Neural cell (in vitro differentiated cells): ENCODE measurements around the gene MARK4. TPM values are rescaled to one million over a fixed set of nuclear protein-coding genes. Genes with fewer than 3 reads are reported as not detected.

Experiments used
- H2AFZ ChIP-seq: fragments of 200-600, 300-800 bp; sonication (generic), shearing (Covaris generic); 2 replicates; pipeline ENCODE4 v1.6.0; 2014; ENCODE audit warnings: low read depth, mild to moderate bottlenecking, antibody characterized with exemption, low read length, moderate library complexity
- H3F3A ChIP-seq: fragments of 200-600 bp; shearing (Covaris generic); 2 replicates; pipeline ENCODE4 v1.6.1; 2016; ENCODE audit warnings: mild to moderate bottlenecking, moderate library complexity, mixed read lengths, antibody characterized with exemption, low read length; ENCODE audit not compliant: insufficient read depth, poor library complexity, severe bottlenecking
- H3K27ac ChIP-seq: fragments of 200-600, 300-800 bp; sonication (generic), shearing (Covaris generic); 2 replicates; pipeline ENCODE4 v1.5.1; 2014; ENCODE audit warnings: mild to moderate bottlenecking, low read length, moderate library complexity
- H3K27me3 ChIP-seq: fragments of 300-800, 200-600 bp; sonication (generic), shearing (Covaris generic); 2 replicates; pipeline ENCODE4 v1.6.0; 2014; ENCODE audit warnings: mild to moderate bottlenecking, low read depth, low read length, moderate library complexity; ENCODE audit not compliant: insufficient read depth
- H3K36me3 ChIP-seq: fragments of 300-800, 200-600 bp; sonication (generic), shearing (Covaris generic); 2 replicates; pipeline ENCODE4 v1.5.1; 2014; ENCODE audit warnings: mild to moderate bottlenecking, antibody characterized with exemption, low read length, moderate library complexity; ENCODE audit not compliant: insufficient read depth
- H3K4me2 ChIP-seq: fragments of 300-800, 200-600 bp; sonication (generic), shearing (Covaris generic); 2 replicates; pipeline ENCODE4 v1.6.0; 2014; ENCODE audit warnings: mild to moderate bottlenecking, low read length
- H3K4me3 ChIP-seq: fragments of 300-800, 200-600 bp; sonication (generic), shearing (Covaris generic); 2 replicates; pipeline ENCODE4 v1.5.1; 2014; ENCODE audit warnings: mild to moderate bottlenecking, low read length, moderate library complexity
- H3K79me2 ChIP-seq: fragments of 200-600 bp; shearing (Covaris generic); replicated peaks from 2 replicates; pipeline ENCODE4 v1.6.0; 2014; ENCODE audit warnings: mild to moderate bottlenecking, low read length, moderate library complexity; ENCODE audit not compliant: insufficient read depth
- H3K9ac ChIP-seq: fragments of 300-800, 200-600 bp; sonication (generic), shearing (Covaris generic); 2 replicates; pipeline ENCODE4 v1.6.1; 2016; ENCODE audit warnings: mild to moderate bottlenecking, low read length, mixed read lengths
- H3K9me2 ChIP-seq: fragments of 200-600 bp; shearing (Covaris generic); 2 replicates; pipeline ENCODE4 v1.6.1; 2016; ENCODE audit warnings: mild to moderate bottlenecking, low read length, mixed read lengths; ENCODE audit not compliant: insufficient read depth
- H3K9me3 ChIP-seq: fragments of 200-600, 300-800 bp; sonication (generic), shearing (Covaris generic); 2 replicates; pipeline ENCODE4 v1.6.1; 2016; ENCODE audit warnings: mild to moderate bottlenecking, mixed run types, low read length, moderate library complexity, mixed read lengths
- H4K20me1 ChIP-seq: fragments of 200-600 bp; shearing (Covaris generic); 2 replicates; pipeline ENCODE4 v1.6.1; 2016; ENCODE audit warnings: mild to moderate bottlenecking, mixed run types; ENCODE audit not compliant: insufficient read depth
- CTCF ChIP-seq: fragments of 450-650 bp; IDR thresholded peaks from 2 replicates; pipeline ENCODE4 v1.5.1; 2014; ENCODE audit warnings: antibody characterized with exemption, mild to moderate bottlenecking, moderate library complexity; ENCODE audit not compliant: poor library complexity, severe bottlenecking
- EP300 ChIP-seq: fragments of 450-650 bp; conservative IDR thresholded peaks from 2 replicates; pipeline ENCODE4 v1.6.1; 2014; ENCODE audit warnings: antibody characterized with exemption, mild to moderate bottlenecking, moderate library complexity; ENCODE audit not compliant: poor library complexity, severe bottlenecking
- EZH2 ChIP-seq: fragments of 200-600, 300-800 bp; shearing (Covaris generic), sonication (generic); IDR thresholded peaks from 2 replicates; pipeline ENCODE4 v1.6.1; 2014; ENCODE audit warnings: antibody characterized with exemption, low read length, borderline replicate concordance, mild to moderate bottlenecking; ENCODE audit not compliant: insufficient read depth, poor library complexity, severe bottlenecking
- MXI1 ChIP-seq: fragments of 450-650 bp; conservative IDR thresholded peaks from 2 replicates; pipeline ENCODE4 v1.6.1; 2014; ENCODE audit warnings: antibody characterized with exemption, mild to moderate bottlenecking; ENCODE audit not compliant: poor library complexity, severe bottlenecking
- POLR2AphosphoS5 ChIP-seq: IDR thresholded peaks from 2 replicates; pipeline ENCODE4 v1.6.1; 2012
- RAD21 ChIP-seq: fragments of 450-650 bp; conservative IDR thresholded peaks from 2 replicates; pipeline ENCODE4 v1.6.1; 2014; ENCODE audit warnings: antibody characterized with exemption, mild to moderate bottlenecking, moderate library complexity
- SMC3 ChIP-seq: fragments of 450-650 bp; conservative IDR thresholded peaks from 2 replicates; pipeline ENCODE4 v1.6.1; 2014; ENCODE audit warnings: antibody characterized with exemption, mild to moderate bottlenecking, moderate library complexity; ENCODE audit not compliant: poor library complexity
- TAF1 ChIP-seq: IDR thresholded peaks from 2 replicates; pipeline ENCODE4 v1.6.1; 2012; ENCODE audit warnings: low read depth
- polyA plus RNA-seq: library from polyadenylated mRNA; depleted of rRNA; stranded (reverse); fragments of >200 nt; gene quantifications from 2 replicates; pipeline ENCODE4 v1.2.3, GENCODE V29; 2014
- TF ChIP-seq, protein P1 (sequence below): IDR thresholded peaks from 2 replicates; pipeline ENCODE4 v1.6.1; 2012; ENCODE audit warnings: borderline replicate concordance

MARK4 gene
- polyA plus RNA-seq, 1 donor from 2014 or later, result 11.6 TPM

DNA sequence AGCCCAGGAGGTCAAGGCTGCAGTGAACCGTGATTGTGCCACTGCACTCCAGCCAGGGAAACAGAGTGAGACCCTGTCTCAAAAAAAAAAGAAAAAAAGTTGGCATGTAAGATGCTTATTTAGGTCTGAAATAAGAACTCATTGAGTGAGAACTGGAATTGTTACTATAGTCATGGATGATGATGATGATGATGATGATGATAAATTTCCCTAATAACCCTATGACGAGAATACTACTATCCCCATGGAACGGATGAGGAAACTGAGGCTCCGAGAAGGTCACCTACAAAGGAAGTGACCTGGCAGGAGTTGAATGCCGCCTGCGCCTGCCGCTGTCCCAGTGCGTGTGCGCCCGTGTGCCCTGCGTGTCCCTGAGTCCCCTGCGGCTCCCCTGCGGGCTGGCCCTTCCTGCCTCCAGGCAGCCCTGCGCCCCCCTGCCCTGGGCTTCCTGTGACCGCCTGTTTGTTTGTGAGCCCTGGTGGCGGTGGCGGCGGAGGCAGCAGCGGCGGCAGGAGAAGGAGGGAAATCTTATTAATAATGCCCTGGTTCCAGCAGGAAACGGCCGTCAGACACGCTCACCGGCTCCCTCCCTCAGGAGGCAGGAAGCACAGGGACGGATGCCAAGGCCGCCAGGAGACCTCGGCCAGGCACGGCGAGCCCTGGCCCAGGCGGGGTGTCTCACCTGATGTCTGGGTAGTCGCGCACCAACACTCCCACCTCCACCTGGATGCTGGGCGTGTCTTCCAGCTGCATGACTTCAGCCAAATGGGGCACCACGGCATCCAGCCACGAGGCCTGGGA lies 35.5 kb upstream of the MARK4 start:
- peak overlapping the region; percentile 41 for H3K4me3 ChIP-seq
- H3K4me2 ChIP-seq, result no peak overlapping the region
- no peak overlapping the region for H3K9ac ChIP-seq

DNA sequence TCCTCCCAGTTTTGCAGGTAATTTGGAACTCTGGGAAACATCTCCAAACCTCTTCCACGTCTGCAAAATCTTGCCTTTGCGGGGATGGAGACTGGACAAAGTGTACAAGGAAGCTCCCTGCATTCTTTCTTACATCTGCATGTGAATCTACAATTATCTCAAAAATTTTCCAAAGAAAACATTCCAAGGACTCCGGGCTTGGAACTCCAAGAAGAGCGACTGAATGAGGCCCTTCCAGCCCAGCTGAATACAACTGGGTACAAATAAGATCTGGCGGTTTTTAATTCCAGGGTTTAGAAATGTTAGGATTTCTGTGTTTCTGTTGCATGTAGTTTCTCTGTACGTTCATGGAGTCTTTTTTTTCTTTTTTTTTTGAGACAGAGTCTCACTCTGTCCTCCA lies 34.4 kb upstream of the MARK4 start:
- H3F3A ChIP-seq, result no peaks in the 10 kb centered on the region
- H3K9me3 ChIP-seq, result no peaks in the 10 kb centered on the region
- H3K9me2 ChIP-seq, result no peaks in the 10 kb centered on the region
- H3K4me3 ChIP-seq, result no peak overlapping the region
- no peak overlapping the region for H2AFZ ChIP-seq
- H3K9ac ChIP-seq, result no peak overlapping the region
- peaks cover 68% of the 10 kb centered on the region for H3K27me3 ChIP-seq
- H3K79me2 ChIP-seq, result no peaks in the 10 kb centered on the region
- H3K4me2 ChIP-seq, result no peak overlapping the region
- H3K27ac ChIP-seq, result no peak overlapping the region
- no peaks in the 10 kb centered on the region for H4K20me1 ChIP-seq
- no peak for TF ChIP-seq POLR2AphosphoS5
- TF ChIP-seq EP300, result no peak
- TF ChIP-seq, protein P1, sequence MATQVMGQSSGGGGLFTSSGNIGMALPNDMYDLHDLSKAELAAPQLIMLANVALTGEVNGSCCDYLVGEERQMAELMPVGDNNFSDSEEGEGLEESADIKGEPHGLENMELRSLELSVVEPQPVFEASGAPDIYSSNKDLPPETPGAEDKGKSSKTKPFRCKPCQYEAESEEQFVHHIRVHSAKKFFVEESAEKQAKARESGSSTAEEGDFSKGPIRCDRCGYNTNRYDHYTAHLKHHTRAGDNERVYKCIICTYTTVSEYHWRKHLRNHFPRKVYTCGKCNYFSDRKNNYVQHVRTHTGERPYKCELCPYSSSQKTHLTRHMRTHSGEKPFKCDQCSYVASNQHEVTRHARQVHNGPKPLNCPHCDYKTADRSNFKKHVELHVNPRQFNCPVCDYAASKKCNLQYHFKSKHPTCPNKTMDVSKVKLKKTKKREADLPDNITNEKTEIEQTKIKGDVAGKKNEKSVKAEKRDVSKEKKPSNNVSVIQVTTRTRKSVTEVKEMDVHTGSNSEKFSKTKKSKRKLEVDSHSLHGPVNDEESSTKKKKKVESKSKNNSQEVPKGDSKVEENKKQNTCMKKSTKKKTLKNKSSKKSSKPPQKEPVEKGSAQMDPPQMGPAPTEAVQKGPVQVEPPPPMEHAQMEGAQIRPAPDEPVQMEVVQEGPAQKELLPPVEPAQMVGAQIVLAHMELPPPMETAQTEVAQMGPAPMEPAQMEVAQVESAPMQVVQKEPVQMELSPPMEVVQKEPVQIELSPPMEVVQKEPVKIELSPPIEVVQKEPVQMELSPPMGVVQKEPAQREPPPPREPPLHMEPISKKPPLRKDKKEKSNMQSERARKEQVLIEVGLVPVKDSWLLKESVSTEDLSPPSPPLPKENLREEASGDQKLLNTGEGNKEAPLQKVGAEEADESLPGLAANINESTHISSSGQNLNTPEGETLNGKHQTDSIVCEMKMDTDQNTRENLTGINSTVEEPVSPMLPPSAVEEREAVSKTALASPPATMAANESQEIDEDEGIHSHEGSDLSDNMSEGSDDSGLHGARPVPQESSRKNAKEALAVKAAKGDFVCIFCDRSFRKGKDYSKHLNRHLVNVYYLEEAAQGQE, result no peak
- TF ChIP-seq SMC3, result no peak
- TF ChIP-seq MXI1, result no peak
- no peak for TF ChIP-seq CTCF
- no peak for TF ChIP-seq RAD21
- no peaks in the 10 kb centered on the region for H3K36me3 ChIP-seq

More for the DNA sequence above, 35.5 kb upstream of the MARK4 start:
- no peaks in the 10 kb centered on the region for H3K9me2 ChIP-seq
- H2AFZ ChIP-seq, result no peak overlapping the region
- no peaks in the 10 kb centered on the region for H3K79me2 ChIP-seq
- TF ChIP-seq, protein P1, result no peak
- no peak for TF ChIP-seq EZH2
- TF ChIP-seq POLR2AphosphoS5, result no peak
- no peak for TF ChIP-seq EP300
- TF ChIP-seq RAD21, result no peak
- TF ChIP-seq MXI1, result no peak
- TF ChIP-seq SMC3, result no peak
- TF ChIP-seq TAF1, result no peak
- no peak for TF ChIP-seq CTCF
- H4K20me1 ChIP-seq, result no peaks in the 10 kb centered on the region
- H3K36me3 ChIP-seq, result no peaks in the 10 kb centered on the region
- no peaks in the 10 kb centered on the region for H3K9me3 ChIP-seq
- peaks cover 62% of the 10 kb centered on the region for H3K27me3 ChIP-seq
- H3K27ac ChIP-seq, result no peak overlapping the region
- H3F3A ChIP-seq, result no peaks in the 10 kb centered on the region
